GM18858 (cell line): ENCODE measurements around the gene SLC7A7.
"Not testable (repeated sequence)": the region's sequence is repeated elsewhere in the genome, so short reads cannot be mapped to it uniquely, and the experiment has no call there.

Experiments used
- ATAC-seq: cut with Tn5 transposase; IDR thresholded peaks from one replicate; pipeline ENCODE4 v1.9.1; 2021; ENCODE audit not compliant: unreplicated experiment

The SLC7A7 gene

DNA sequence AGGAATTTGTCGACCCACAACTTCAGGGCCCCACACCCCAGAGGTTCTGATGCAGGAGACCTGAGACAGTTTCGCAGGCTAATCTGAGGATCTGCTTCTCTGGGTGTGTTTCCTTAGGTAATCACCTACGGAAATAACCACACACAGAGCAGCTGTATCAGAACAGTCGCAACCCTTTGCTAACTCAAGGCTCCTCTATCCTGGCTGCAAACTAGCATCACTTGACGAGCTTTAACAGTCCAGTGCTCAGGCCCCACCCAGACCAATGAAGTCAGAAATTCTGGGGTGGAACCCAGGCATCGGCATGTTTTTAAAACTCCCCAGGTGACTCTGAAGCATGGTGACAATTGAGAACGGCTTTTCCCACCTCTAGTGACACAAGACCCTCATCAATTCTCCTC, 20.7 kb downstream of the SLC7A7 start:
- ATAC-seq: peak; percentile 41

DNA sequence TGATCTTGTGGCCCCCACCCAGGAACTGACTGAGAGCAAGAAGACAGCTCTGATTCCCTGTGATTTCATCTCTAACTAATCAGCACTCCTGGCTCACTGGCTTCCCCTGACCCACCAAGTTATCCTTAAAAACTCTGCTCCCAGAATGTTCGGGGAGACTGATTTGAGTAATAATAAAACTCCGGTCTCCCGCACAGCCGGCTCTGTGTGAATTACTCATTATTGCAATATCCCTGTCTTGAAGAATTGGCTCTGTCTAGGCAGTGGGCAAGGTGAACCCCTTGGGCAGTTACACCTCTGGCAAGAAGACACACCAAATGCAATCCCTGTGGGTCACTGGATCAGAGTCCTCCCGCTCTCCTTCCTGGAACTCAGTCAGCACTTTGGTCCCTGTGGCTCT, 21.3 kb downstream of the SLC7A7 start:
- no peak for ATAC-seq

DNA sequence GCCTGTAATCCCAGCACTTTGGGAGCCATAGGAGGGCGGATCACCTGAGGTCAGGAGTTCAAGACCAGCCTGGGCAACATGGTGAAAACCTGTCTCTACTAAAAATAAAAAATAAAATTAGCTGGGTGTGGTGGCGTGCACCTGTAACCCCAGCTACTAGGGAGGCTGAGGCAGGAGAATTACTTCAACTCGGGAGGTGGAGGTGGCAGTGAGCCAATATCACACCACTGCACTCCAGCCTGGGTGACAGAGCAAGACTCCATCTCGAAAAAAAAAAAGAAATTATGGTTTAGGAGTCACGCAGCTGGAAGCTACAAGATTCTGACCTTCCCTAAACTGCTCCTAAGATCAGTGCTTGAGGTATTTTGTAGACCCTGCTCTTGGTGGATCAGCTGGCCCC, 21.7 kb downstream of the SLC7A7 start:
- ATAC-seq: not testable (repeated sequence)

GRCh38 chr14:22792158-22792557, 23.1 kb downstream of the SLC7A7 start:
- no peak for ATAC-seq

DNA sequence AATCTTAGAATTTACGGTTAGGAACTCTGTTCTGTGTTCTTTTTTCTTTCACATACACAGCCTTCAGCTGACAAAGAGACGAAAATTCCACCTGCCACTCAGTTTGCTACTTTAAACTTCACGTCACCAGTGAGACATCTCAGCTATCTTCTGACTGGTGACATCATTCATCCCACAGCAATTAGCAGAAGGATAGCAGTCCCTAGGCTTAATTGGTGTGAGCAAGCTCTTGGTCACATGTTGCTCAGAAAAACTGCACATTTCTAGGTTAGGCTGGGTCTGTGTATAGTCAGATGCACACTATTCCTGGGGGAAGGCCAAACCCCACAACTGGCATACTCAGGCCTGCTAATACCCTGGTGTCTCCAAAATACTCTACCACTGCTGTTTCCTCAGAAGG, 23.9 kb downstream of the SLC7A7 start:
- no peak for ATAC-seq

- ATAC-seq: no peak
These were observed 28.6 kb downstream of the SLC7A7 start for GRCh38 chr14:22786685-22787084.

GRCh38 chr14:22781301-22781991, 33.8 kb downstream of the SLC7A7 start:
- no peak for ATAC-seq

- no peak for ATAC-seq
These were observed 34.3 kb downstream of the SLC7A7 start for GRCh38 chr14:22780941-22781300.

DNA sequence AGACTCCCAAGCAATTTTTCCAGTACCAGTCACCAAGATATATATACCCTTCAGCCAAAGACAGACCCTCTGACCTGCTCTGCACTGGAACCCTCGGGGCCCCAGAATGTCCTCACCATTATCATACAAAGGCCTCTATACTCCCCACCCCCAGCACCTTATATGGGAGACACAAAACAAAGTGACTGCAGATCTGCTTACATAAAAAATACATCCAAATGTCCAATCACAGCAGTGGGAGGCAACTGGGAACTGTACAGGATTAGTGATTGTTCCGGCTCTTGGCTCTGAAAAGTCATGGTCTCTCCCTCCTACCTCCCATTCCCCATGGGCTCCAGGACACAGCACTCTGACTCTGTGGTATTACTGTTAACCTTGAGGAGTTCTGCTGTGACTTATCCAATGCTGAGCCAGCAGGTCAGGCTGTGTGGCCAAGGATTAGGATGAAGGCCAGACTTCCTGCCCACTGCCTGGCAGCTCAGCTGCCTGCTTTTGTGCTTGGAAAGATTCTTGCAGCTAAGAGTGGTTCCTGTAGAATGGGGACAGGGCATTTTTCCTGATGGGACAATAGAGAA, 35.0 kb downstream of the SLC7A7 start:
- ATAC-seq: no peak

DNA sequence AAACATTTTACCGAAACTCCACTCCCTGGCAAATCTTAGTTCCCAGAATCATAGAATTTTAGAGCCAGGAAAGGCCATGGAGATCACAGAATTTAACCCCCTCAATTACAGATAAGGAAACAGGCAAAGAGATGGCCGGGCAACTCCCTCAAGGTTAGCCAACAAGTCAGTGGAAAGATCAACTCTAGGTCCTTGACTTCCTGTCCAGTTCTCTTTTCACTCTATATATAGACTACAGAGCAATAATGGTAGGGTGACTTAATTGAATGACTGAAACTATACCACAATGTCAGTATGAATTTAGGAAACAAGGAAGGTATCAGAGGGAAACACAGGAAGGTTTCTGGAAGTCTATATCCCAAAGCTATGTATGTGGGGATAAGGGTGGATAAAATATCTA, 37.2 kb downstream of the SLC7A7 start:
- ATAC-seq: no peak

DNA sequence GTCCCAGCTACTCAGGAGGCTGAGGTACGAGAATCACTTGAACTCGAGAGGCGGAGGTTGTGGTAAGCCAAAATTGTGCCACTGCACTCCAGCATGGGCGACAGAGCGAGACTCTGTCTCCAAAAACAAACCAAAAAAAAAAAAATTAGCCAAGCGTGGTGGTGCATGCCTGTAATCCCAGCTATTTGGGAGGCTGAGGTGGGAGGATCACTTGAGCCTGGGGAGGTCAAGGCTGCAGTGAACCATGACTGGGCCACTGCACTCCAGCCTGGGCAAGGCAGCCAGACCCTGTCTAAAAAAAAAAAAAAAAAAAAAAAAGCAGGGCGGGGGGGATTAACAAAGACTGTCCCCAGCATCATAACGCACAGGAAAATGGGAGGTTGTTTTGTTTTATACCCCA, 38.4 kb downstream of the SLC7A7 start:
- ATAC-seq: not testable (repeated sequence)

DNA sequence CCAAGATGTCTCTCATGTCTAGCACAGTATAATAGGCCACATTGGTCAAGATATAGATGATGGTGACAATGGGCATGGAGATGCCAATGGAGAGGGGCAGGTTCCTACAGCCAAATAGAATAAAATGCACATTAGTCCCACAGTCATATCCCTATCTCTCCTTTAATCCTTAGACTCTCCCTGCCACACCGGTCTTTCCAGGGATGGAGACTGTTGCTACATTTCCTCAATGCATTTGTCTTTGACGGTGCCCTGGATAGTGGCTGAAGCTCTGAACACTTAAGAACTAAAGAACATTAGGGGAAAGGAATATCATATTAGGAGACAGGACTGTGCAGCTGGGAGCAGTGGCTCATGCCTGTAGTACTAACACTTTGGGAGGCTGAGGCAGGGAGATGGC, 39.0 kb downstream of the SLC7A7 start:
- no peak for ATAC-seq

- ATAC-seq: no peak
These were observed 41.1 kb downstream of the SLC7A7 start for GRCh38 chr14:22774011-22774706.

- no peak for ATAC-seq
These were observed 41.8 kb downstream of the SLC7A7 start for GRCh38 chr14:22773162-22774010.

GRCh38 chr14:22772725-22773124, 42.5 kb downstream of the SLC7A7 start:
- no peak for ATAC-seq

DNA sequence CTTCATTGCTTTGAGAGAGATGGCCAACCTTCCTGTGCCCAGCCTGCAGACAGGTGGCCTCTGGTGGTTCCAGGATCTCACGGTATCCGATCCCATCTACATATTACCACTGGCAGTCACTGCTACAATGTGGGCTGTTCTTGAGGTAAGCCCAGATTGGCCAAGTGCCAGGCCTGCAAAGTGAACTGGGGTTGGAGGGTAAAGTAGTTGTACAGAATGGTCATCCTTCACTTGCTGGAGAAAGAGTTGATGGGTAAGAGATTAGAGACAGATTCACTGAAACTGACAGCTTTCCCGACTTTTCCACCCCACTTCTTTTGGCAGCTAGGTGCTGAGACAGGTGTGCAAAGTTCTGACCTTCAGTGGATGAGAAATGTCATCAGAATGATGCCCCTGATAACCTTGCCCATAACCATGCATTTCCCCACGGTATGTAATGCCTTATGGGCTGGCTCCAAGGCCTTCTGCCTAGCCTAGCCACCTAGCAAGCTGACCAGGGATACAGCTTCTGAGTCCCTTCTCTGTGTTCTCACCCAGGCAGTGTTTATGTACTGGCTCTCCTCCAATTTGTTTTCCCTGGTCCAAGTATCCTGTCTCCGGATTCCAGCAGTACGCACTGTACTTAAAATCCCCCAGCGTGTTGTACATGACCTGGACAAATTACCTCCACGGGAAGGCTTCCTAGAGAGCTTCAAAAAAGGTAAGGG, 44.6 kb downstream of the SLC7A7 start:
- ATAC-seq: no peak

GRCh38 chr14:22769369-22769768, 45.9 kb downstream of the SLC7A7 start:
- ATAC-seq: no peak

GRCh38 chr14:22768947-22769346, 46.3 kb downstream of the SLC7A7 start:
- no peak for ATAC-seq

GRCh38 chr14:22767323-22767589, 48.0 kb downstream of the SLC7A7 start:
- no peak for ATAC-seq

DNA sequence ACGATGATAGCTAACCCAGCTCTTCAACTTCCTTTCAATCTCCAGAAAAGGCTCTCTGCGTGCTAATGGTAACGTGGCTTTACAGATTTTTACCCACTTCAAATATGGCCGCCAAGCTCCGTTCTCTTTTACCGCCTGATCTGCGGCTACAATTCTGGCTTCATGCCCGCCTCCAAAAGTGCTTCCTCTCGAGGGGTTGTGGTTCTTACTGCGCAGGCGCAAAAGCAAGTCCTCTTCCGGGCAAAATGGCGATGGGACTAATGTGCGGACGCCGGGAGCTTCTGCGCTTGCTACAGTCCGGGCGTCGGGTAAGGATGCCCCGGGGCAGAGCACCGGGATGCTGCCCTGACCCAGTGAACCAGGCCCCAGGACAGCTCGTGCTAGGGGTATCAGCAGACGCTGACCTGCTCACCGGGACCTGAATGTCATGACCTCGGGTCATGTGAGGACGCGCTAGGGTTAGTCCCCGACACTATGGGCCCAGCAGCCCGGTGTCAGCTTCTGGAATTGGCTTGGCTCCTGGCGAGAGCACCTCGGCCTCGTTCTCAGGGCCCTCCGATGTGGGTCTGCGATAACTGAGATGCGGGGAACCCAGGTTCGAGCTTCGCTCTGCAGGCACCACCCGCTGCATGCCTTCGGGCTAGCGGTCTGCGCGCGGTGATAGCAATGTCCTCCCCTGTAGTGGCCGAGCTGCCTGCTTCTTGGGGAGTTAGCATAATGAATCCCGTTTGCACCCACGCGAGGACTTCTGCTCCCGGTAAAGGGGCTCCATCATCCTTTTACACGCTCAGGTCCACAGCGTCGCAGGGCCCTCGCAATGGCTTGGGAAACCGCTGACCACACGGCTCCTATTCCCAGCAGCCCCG, 48.5 kb downstream of the SLC7A7 start, which contains the start of gene OXA1L:
Gene OXA1L, plus strand, starts transcription at position 232 of the 866 bp plus-strand sequence. Its CDS starts 14 bp downstream, at position 246.
- ATAC-seq: peak; percentile 59
